ENCODE results near the gene RNF217.

The RNF217 gene

DNA sequence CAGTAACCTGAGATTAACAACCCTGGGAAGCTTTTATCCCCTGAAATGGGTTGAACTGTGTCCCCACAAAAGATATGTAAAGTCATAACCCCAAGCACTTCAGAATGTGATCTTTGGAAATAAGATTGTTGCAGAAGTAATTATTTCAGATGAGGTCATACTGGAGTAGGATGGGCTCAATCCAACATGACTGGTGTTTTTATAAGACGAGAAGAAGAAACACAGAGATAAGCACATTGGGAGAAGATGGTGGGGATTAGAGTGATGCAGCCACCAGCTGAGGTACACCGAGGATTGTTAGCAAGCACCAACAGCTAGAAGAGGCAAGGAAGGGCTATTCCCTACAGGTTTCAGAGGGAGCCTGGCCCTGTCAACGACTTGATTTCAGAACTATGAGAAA is 12.5 kb upstream of the RNF217 start:
- no peak overlapping the region for H3K27ac ChIP-seq
- H3K36me3 ChIP-seq, result no peaks in the 10 kb centered on the region
- TF ChIP-seq, protein P1, sequence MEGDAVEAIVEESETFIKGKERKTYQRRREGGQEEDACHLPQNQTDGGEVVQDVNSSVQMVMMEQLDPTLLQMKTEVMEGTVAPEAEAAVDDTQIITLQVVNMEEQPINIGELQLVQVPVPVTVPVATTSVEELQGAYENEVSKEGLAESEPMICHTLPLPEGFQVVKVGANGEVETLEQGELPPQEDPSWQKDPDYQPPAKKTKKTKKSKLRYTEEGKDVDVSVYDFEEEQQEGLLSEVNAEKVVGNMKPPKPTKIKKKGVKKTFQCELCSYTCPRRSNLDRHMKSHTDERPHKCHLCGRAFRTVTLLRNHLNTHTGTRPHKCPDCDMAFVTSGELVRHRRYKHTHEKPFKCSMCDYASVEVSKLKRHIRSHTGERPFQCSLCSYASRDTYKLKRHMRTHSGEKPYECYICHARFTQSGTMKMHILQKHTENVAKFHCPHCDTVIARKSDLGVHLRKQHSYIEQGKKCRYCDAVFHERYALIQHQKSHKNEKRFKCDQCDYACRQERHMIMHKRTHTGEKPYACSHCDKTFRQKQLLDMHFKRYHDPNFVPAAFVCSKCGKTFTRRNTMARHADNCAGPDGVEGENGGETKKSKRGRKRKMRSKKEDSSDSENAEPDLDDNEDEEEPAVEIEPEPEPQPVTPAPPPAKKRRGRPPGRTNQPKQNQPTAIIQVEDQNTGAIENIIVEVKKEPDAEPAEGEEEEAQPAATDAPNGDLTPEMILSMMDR (IDR thresholded peaks at IDR 0.05; ENCODE audit: low read depth, low read length), result no peak
- no peak overlapping the region for H3K4me3 ChIP-seq (ENCODE audit: low read depth, low read length)
- DNase-seq, result no peak
- H3K27me3 ChIP-seq (ENCODE audit: insufficient read depth, low read depth, severe bottlenecking), result no peaks in the 10 kb centered on the region
- H3K9me3 ChIP-seq (ENCODE audit: severe bottlenecking), result no peaks in the 10 kb centered on the region

DNA sequence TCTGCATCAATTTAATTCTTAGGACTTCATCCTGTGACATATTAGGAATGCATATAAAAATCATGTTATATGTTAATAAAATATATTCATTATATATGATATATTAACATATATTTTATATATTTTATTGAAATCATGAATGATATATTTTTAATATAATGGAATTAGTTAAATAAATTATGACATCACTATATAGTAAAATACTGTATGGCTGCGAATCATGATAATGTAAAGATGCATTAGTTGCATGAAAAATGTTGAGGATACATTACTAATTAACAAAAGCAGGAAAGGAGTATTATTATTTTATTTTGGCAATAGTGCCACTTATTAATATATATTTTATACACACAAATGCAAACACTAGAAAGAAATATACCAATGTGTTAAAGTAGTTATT is 8.4 kb upstream of the RNF217 start:
- Histone ChIP-seq H3K9me3 (ENCODE audit: severe bottlenecking) (no peaks in the 10 kb centered on the region), H3K27me3 (ENCODE audit: insufficient read depth, low read depth, severe bottlenecking) (no peaks in the 10 kb centered on the region), H3K4me3 (ENCODE audit: low read depth, low read length) (no peak overlapping the region), H3K36me3 (no peaks in the 10 kb centered on the region), H3K27ac (no peak overlapping the region)
- TF ChIP-seq, protein P1 (IDR thresholded peaks at IDR 0.05; ENCODE audit: low read depth, low read length), result no peak
- no peak for DNase-seq

GRCh38 chr6:124955108-124955856 is 7.0 kb upstream of the RNF217 start:
- H3K4me3 ChIP-seq (ENCODE audit: low read depth, low read length), result no peak overlapping the region
- H3K36me3 ChIP-seq, result no peaks in the 10 kb centered on the region
- H3K27ac ChIP-seq, result no peak overlapping the region
- H3K9me3 ChIP-seq (ENCODE audit: severe bottlenecking), result no peaks in the 10 kb centered on the region
- H3K27me3 ChIP-seq (ENCODE audit: insufficient read depth, low read depth, severe bottlenecking), result no peaks in the 10 kb centered on the region
- TF ChIP-seq, protein P1 (IDR thresholded peaks at IDR 0.05; ENCODE audit: low read depth, low read length), result no peak
- no peak for DNase-seq

GRCh38 chr6:124956018-124956417 is 6.2 kb upstream of the RNF217 start:
- Histone ChIP-seq H3K27ac (no peak overlapping the region), H3K9me3 (ENCODE audit: severe bottlenecking) (no peaks in the 10 kb centered on the region), H3K27me3 (ENCODE audit: insufficient read depth, low read depth, severe bottlenecking) (no peaks in the 10 kb centered on the region), H3K36me3 (no peaks in the 10 kb centered on the region), H3K4me3 (ENCODE audit: low read depth, low read length) (no peak overlapping the region)
- TF ChIP-seq, protein P1 (IDR thresholded peaks at IDR 0.05; ENCODE audit: low read depth, low read length), result no peak
- no peak for DNase-seq

GRCh38 chr6:124958149-124958548 is 4.1 kb upstream of the RNF217 start:
- Histone ChIP-seq H3K9me3 (ENCODE audit: severe bottlenecking) (no peaks in the 10 kb centered on the region), H3K27ac (no peak overlapping the region), H3K36me3 (peaks cover under 1% of the 10 kb centered on the region; the same call in 1 of the 2 replicates), H3K27me3 (ENCODE audit: insufficient read depth, low read depth, severe bottlenecking) (no peaks in the 10 kb centered on the region), H3K4me3 (ENCODE audit: low read depth, low read length) (no peak overlapping the region)
- no peak for DNase-seq
- TF ChIP-seq, protein P1 (IDR thresholded peaks at IDR 0.05; ENCODE audit: low read depth, low read length), result no peak
